Raji (cell line): ENCODE measurements around the gene CCNG1.

Experiments
- POLR2A ChIP-seq: IDR thresholded peaks from 2 replicates; pipeline ENCODE4 v1.6.1; 2011; ENCODE audit warnings: low read depth, low read length, control low read depth; ENCODE audit not compliant: insufficient read depth

The CCNG1 gene

DNA sequence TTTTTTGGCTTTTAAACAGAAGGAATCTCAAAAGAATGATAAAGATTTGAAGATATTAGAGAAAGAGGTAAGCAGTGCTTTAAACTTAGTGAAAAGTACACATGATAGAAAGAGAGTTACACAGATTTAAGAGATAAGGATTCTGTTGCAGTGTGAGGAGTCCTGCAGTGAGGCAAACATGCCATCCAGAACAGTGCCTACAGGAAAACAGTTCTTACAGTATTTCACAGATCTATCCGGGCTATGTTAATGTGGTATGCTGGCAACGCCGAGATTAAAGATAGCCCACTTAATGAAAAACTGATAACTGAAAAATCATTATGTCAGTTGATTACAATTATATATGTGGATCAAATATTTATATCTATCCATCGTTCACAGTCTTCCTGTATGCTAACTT lies 30.3 kb downstream of the CCNG1 start:
- no peak for TF ChIP-seq POLR2A

GRCh38 chr5:163473635-163474243 lies 36.3 kb downstream of the CCNG1 start:
- TF ChIP-seq POLR2A: no peak

GRCh38 chr5:163475411-163475810 lies 38.0 kb downstream of the CCNG1 start:
- TF ChIP-seq POLR2A: no peak

DNA sequence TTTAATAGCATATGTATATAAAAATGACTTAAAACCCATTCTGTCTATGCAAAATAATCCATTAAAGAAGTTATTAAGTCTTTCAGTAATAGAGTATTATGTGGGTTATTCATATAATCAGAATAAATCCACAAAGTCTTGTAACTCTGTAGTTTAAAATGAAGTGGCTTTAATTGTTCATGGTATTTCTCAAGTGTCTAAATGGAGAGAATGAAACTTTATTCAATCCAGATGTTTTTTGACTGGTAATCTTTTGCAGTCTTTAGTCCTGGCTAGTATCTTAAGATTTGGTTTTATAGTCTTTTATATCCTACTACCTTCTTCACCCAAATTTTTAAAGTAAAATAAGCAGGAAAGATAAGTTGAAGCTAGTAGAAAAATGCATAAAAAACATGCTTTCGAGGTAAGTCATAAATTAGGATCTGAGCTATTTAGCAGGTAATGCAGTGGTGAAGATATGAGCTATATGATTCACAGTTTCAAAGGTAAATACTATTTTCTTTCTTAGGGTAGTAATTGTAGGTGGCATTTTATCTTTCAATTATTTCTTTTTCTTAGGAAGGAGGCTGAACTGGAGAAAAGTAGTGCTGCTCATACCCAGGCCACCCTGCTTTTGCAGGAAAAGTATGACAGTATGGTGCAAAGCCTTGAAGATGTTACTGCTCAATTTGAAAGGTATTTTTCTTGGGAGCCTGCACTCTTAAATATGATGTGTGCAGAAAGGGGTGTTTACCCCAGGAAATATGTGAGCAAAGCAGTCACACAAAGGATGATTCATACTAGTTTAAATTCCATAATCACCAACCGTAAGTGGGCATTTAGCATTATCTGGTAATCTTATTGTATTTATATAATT lies 41.0 kb downstream of the CCNG1 start:
- TF ChIP-seq POLR2A: no peak

DNA sequence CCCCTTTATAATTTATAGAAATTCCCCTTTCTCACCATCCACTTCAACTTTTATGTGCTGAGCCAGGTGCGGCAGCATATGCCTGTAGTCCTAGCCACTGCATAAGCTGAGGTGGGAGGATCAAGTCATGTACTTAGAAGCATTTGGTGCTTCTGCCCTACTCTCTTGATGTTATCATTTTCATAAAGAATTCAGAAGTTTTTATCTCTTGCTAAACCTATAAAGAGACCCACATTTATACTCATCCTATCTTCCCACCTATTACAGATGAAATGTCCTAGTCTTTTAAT lies 41.5 kb downstream of the CCNG1 start:
- TF ChIP-seq POLR2A: no peak

GRCh38 chr5:163489055-163489744 lies 51.8 kb downstream of the CCNG1 start:
- no peak for TF ChIP-seq POLR2A

- no peak for TF ChIP-seq POLR2A
Observed at GRCh38 chr5:163489745-163490075, 52.3 kb downstream of the CCNG1 start.
